ENCODE measurements around the gene PIAS3.
A peak's percentile ranks its signal among the peaks of the same experiment; 100 is the strongest.

PIAS3 gene

GRCh38 chr1:145858901-145859490 lies at the start of gene PIAS3:
TSS of gene PIAS3 (minus strand) at chr1:145859081. CDS start at chr1:145858990, 91 bp downstream.
- peak; percentile 70 to 88 (median 82) for DNase-seq (ENCODE audit: low read depth in 3 of 3)

GRCh38 chr1:145908653-145909052 lies 49.8 kb upstream of the PIAS3 start:
- DNase-seq (ENCODE audit: low read depth in 3 of 3), result no peak

GRCh38 chr1:145906954-145907753 lies 48.3 kb upstream of the PIAS3 start:
- no peak for DNase-seq (ENCODE audit: low read depth in 3 of 3)

GRCh38 chr1:145901312-145902021 lies 42.6 kb upstream of the PIAS3 start:
- no peak for DNase-seq (ENCODE audit: low read depth in 3 of 3)

GRCh38 chr1:145898756-145899155 lies 39.9 kb upstream of the PIAS3 start:
- DNase-seq (ENCODE audit: low read depth in 3 of 3), result no peak

- no peak for DNase-seq (ENCODE audit: low read depth in 3 of 3)
Observed at GRCh38 chr1:145897969-145898368, 39.1 kb upstream of the PIAS3 start.

- DNase-seq (ENCODE audit: low read depth in 3 of 3), result no peak
Observed at GRCh38 chr1:145895471-145895870, 36.6 kb upstream of the PIAS3 start.

- no peak for DNase-seq (ENCODE audit: low read depth in 3 of 3)
Observed at GRCh38 chr1:145893306-145894055, 34.6 kb upstream of the PIAS3 start.

- DNase-seq (ENCODE audit: low read depth in 3 of 3), result no peak
Observed at GRCh38 chr1:145892486-145893087, 33.7 kb upstream of the PIAS3 start.

GRCh38 chr1:145891587-145892485 lies 33.0 kb upstream of the PIAS3 start:
- peak in 1 of 3 donors; percentile 17 for DNase-seq (ENCODE audit: low read depth in 3 of 3)

- no peak for DNase-seq (ENCODE audit: low read depth in 3 of 3)
Observed at GRCh38 chr1:145891143-145891542, 32.3 kb upstream of the PIAS3 start.

GRCh38 chr1:145889722-145890121 lies 30.8 kb upstream of the PIAS3 start:
- DNase-seq (ENCODE audit: low read depth in 3 of 3), result no peak

- DNase-seq (ENCODE audit: low read depth in 3 of 3), result no peak
Observed at GRCh38 chr1:145887631-145888030, 28.8 kb upstream of the PIAS3 start.

GRCh38 chr1:145886816-145887215 lies 27.9 kb upstream of the PIAS3 start:
- DNase-seq (ENCODE audit: low read depth in 3 of 3), result no peak

GRCh38 chr1:145886390-145886789 lies 27.5 kb upstream of the PIAS3 start:
- no peak for DNase-seq (ENCODE audit: low read depth in 3 of 3)

GRCh38 chr1:145885738-145886287 lies 26.9 kb upstream of the PIAS3 start, which contains the start of gene ANKRD35:
TSS of gene ANKRD35 (minus strand) at chr1:145885866. CDS start at chr1:145885758, 108 bp downstream.
- DNase-seq (ENCODE audit: low read depth in 3 of 3), result peak; percentile 74 to 87 (median 74)

GRCh38 chr1:145884675-145885074 lies 25.8 kb upstream of the PIAS3 start:
- DNase-seq (ENCODE audit: low read depth in 3 of 3), result no peak

GRCh38 chr1:145879775-145880174 lies 20.9 kb upstream of the PIAS3 start:
- DNase-seq (ENCODE audit: low read depth in 3 of 3), result no peak

- no peak for DNase-seq (ENCODE audit: low read depth in 3 of 3)
Observed at GRCh38 chr1:145878724-145879123, 19.8 kb upstream of the PIAS3 start.

- DNase-seq (ENCODE audit: low read depth in 3 of 3), result no peak
Observed at GRCh38 chr1:145877923-145878486, 19.1 kb upstream of the PIAS3 start.

All from stimulated activated CD4-positive, alpha-beta T cell treated with anti-CD3 and anti-CD28 coated beads, TNF-alpha, amount 100 ng/mL, for 48 hours (primary cell).